Measurements from ENCODE around the gene EAF1.
"Not testable (repeated sequence)": the region's sequence is repeated elsewhere in the genome, so short reads cannot be mapped to it uniquely, and the experiment has no call there.

EAF1 gene

DNA sequence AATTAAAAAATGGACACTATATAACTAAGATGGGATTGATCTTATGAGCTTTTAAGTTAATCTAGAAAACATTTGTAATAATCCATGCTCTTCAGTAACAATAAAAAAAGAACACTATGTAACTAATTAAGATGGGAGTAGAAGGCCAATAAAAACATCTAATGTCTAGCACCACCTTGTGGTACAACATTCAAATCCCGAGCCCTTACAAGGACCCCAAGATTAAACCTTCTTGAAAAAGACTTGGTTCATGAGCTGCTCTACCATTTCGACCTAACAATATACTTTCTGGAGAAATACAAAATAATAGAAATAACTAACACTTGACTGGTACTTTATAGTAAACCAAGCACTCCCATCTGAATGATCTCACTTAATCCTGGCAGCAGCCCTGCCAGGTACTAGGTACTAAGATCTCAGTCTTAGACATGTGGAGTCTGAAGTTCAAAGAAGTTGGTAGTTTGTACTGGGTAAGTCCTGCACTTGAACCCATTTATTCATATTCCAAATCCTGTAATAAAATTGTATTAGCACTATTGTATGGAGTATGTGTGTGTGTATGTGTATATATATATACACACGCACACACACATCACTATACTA lies 21.8 kb upstream of the EAF1 start:
- DNase-seq (ENCODE audit: low spot score) = peak; percentile 73

DNA sequence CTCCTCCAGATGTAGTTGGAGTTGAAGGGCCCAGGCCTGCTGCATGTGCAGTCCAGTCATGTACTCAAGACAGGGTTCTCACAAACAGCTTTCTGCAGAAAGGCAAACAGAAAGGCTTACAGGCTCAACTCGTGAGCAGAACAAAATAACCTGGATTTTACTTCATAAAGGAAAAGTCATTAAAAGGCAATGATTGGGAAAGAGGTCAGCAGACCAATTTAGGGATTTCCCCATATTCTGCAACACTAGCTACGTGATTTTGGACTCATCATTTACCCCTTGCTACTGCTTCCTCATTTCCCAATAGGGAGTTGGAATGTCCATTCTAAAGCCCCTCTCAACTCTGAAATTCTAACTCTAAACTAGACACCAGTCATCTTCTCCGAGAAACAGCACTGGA lies 18.2 kb upstream of the EAF1 start:
- no peak for DNase-seq (ENCODE audit: low spot score)

DNA sequence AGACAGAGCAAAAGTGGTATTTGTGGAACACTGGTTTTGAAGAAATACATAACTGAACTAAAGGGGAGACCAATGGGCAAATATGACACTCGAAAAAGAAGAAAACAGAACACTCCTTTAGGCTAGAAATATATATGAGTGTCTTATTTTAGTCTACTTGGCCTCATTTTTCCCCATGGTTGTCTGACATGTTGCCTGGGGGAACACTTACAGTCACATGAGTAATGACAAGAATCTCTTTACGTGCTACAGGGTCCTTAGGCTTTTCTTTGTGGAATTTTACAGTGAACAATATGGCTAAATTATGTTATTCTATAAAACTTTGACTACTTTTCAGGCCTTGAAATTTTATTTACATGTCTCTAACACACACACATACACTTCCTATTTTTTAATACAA lies 17.6 kb upstream of the EAF1 start:
- no peak for DNase-seq (ENCODE audit: low spot score)

DNA sequence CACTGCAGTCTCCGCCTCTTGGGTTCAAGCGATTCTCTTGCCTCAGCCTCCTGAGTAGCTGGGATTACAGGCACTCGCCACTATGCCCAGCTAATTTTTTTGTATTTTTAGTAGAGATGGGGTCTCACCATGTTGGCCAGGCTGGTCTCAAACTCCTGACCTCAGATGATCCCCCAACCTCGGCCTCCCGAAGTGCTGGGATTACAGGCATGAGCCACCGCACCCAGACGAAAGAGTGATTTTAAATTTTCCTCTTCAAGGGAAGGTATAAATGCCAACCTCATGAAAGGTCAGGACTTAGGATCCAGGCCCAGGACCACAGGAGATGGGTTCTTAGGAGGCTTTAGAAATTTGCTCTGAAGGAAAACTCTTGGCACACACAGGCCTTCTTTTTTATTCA lies 16.4 kb upstream of the EAF1 start:
- DNase-seq (ENCODE audit: low spot score) = not testable (repeated sequence)

DNA sequence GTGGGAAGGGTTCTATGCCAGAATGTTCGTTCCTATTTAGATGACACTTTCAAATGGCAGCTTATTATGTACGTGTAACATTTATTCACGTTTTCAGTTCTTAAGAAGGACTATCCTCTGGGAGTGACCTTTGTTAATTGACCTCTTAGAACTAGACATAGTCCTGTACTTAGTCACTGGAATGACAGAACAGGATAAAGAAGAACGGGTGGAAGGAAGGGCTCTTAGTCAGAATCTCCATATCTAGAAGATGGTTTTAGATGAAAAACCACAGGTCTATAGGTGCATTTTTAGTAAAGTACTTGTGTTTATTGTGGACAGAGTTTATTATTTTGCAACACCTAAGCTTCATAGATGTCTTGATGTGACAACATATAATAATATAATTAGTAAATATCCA lies 6.5 kb upstream of the EAF1 start:
- no peak for DNase-seq (ENCODE audit: low spot score)

DNA sequence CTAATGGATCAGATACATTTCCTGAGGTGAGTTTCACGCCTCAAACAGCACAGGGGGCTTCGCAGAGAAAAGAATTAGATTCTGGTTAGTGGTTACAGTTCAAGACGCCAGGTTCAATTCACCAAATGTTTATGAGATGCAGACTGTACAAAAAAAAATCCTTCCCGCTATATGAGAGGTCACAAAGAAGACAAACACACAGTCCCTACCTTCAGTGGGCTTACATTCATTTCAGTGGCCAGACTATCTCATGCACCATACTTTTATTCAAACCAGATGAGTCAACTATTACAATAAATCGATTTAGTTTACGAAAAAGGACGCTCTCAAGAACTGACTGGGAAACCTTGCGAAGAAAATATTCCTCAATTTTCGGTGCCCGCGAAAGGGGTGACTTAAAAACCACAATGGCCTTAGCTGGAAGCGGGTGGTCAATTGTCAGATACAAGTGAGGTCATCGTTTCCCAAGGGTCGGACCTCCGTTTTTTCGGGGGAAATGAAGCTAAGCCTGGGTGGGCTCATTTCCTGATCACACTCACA lies 749 bp upstream of the EAF1 start:
- DNase-seq (ENCODE audit: low spot score) = no peak

DNA sequence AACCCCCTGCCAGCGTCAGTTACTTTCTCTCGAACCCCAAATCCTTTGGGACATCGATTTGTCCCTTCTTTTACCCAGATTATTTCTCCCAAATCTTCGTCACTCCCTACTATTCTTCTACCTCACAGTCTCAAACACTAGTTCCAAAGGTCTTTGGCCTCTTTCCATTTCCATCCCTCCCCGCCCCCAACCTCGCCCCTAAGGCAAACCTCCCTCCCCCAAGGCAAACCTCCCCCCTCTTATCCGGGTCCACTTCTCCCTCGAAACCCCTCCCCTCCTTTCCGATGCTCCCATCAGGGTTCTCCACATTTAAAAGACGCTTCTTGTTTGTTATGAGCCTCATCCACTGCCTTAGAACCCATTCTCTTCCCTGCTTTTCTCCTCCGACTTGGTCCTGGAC lies 583 bp downstream of the EAF1 start:
- DNase-seq (ENCODE audit: low spot score) = no peak

DNA sequence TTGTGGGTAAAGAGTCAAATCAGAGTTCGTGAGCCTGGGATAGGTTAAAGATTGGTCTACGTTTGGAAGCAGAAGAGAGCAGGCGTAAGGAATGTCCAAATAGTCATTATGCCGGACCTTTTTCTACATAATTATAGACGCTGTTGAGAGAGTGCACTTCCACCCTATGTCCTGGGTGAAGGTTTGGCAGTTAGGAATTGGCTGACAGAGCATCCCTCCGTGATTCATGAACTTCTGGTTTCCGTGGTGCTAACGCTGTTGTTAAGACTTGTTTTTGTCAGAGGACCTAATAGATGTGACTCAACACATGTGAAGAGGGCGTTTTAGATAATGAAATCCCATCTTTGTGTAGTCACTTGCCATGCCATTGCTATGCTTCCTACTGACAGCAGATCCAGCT lies 1.1 kb downstream of the EAF1 start:
- DNase-seq (ENCODE audit: low spot score) = no peak

DNA sequence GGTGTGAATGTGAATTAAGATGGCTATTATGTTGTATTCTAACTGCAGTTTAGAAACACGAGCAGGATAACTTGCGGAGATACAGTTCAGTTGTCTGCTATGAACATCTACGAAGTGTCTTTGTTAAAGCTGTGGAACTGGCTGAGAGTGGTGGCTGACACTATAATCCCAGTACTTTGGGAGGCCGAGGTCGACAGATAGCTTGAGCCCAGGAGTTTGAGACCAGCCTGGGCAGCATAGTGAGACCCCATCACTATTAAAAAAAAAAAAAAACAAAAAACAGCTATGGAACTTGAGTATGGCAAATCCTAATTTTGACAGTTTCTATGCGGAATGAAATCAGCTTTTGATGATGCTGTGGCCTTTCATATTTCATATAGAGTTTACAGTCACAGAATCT lies 1.7 kb downstream of the EAF1 start:
- no peak for DNase-seq (ENCODE audit: low spot score)

DNA sequence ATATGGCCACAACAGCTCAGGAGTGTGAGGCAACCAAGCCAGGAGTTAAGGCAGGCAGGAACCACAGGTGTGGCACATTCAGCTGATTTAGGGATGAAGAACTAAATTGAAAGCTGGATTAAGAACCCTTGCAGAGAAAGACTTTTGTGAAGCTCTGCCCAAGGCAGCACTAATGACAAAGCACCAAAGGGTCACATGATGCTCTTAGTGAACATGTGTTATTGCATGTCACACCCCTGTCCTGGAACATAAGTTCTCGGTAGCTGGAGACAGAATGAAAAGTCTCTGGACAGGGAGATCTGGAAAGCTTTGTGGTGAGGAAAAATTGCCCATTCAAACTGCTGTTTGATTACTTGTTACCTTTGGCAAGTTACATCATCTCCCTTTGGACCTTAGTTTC lies 3.2 kb downstream of the EAF1 start:
- DNase-seq (ENCODE audit: low spot score) = no peak

DNA sequence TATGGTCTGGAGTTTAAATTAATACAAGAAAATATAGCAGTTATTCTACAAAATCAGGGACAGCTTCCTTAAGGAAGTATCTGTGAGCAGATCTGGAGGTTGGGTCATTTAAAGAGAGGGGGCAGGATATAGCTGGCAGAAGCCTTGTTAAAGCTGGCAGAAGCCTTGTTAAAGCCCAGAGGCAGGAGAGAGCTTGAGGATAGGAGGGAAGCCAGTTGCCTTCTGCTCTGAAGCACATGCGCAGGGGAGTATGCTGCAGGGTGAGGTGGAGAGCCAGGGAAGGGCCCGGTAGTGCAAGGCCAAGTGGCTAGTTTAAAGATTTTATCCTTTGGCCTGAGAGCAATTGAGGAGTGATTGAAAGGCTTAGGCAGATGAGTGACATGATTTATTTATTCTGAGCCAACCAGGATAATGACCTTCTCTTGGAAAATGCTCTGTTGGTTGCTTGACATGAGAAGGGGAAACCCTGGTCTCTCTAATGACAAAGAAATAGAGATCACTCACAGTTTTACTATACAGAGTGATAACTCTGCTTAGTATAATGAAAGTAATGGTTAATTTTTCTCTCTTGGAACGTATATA lies 3.9 kb downstream of the EAF1 start:
- no peak for DNase-seq (ENCODE audit: low spot score)

DNA sequence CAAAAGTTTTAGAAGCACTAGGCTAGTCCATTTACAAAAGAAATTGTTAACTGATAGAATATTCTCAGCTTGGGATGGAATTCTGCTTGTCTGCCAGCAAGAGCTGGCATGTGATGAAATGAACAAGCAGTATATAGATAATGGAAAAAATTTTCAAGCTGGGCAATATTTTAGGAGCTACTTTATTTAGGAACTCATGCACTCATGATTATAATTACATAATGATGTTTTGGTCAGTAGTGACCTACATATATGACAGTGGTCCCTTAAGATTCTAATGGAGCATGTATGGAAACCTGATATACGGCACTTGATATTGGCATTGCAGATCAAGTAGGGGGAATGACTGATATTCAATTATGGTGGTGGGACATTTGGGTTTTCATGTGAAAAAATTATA lies 6.1 kb downstream of the EAF1 start:
- DNase-seq (ENCODE audit: low spot score) = no peak

DNA sequence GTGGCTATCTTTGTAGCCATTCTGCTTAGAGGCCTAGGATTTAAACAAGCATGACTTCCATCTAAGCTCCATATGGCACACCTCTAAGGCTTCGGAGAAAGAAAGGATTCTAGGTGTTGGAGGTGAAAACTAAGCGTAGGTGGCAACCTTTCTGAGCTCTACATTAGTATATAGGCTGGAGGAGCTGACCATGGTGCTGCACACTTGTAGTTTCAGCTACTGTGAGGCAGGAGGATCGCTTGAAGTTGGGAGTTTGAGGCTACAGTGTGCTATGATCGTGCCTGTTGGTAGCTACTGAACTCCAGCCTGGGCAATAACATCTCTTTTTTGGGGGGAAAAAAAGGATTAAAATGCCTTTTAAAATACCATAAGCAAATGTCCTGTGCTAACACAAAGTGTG lies 7.4 kb downstream of the EAF1 start:
- DNase-seq (ENCODE audit: low spot score) = no peak

DNA sequence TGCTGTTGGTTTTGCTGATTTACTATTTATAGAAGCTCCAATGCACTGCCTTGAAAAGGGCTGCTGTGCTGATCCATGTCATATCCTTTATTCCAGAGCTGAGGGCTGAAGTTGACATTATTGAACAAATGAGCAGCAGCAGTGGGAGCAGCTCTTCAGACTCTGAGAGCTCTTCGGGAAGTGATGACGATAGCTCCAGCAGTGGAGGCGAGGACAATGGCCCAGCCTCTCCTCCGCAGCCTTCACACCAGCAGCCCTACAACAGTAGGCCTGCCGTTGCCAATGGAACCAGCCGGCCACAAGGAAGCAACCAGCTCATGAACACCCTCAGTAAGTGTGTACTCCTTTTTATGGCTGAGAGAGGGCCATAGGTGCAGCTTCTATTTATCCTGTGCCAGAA lies 8.8 kb downstream of the EAF1 start:
- DNase-seq (ENCODE audit: low spot score) = no peak

DNA sequence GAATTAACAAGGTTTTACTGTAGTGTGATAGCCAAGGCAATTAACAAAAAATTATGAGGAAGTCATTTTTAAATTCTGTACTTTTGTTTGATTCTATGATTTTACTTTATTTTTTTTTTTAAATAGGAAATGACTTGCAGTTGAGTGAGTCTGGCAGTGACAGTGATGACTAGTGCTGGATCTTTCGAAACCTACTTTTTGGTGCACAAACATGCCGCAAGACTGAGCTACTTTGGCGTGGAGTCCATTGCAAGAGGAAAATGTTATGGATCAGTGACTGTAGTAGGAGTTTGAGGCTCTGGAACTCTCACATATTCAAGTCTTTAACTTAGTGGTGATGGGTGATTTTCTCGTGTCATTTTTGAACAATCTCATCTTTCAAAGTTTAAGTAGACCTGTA lies 11.6 kb downstream of the EAF1 start:
- DNase-seq (ENCODE audit: low spot score) = no peak

DNA sequence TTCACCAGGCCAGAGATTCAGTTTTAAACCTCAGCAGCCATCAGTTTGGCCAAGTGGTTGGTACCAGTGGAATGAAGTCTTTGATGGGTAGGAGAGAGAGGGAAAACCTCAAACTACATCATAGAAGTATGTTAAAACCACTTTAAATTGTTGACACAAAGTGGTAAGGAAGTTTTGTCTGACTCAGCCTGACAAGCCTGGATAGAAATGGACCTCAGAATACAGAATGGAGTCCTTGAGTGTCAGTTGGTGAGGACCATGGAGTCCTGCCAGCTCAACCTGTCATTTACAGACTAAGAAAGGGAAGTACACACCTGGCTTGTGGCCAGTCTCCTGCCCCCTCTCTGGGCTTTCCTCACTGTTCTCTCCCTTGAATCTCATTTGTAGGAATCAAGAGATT lies 12.1 kb downstream of the EAF1 start:
- DNase-seq (ENCODE audit: low spot score) = no peak

DNA sequence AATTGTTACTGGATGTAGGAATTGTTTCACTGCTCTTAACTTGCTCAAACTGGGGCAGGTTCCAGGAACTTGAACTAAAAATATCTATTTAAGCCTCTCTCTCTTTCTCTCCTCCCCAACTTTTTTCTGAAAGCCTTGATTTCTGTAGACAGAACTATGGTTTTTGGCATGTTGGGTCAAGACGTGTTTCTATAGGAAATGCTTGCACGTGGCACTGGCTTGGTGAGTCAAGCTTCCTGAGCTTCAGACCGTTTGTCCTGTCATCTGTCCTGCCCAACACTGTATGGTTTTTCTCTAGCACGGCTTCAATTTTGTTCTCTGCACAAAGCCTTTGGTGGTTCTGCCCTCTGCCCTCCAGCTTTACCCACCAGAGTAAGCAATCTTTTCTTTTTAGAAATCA lies 13.5 kb downstream of the EAF1 start:
- no peak for DNase-seq (ENCODE audit: low spot score)

DNA sequence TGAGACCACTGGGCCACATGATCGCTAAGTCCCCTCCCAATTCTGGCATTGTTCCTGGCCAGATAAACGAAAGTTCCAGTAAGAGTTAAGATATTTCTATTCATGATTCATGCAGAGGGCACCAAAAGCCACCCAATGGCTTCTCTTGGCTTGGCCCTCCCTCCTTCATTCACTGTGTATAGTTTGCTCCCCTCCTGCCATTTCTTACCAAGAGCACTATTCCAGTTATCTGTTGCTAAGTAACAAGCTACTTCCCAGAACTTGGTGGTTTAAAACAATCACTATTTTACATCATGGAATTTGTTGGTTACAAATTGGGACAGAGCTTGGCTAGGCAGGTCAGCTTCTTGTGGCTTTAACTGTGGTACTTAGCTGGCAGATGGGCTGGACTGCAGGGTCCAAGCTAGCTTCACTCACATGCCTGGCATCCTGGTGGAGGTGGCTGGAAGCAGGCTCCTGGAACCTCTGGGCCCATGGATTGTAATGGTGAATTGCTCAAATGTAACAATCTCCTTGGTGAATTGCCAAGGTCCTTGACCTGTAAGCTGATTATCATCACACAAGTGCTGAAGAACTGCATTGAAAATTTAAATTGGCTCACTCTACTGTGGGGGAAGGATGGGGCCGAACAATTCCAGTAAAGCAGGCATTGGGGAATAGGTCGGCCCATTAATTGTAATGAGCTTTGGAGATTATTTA lies 16.6 kb downstream of the EAF1 start:
- DNase-seq (ENCODE audit: low spot score) = no peak

DNA sequence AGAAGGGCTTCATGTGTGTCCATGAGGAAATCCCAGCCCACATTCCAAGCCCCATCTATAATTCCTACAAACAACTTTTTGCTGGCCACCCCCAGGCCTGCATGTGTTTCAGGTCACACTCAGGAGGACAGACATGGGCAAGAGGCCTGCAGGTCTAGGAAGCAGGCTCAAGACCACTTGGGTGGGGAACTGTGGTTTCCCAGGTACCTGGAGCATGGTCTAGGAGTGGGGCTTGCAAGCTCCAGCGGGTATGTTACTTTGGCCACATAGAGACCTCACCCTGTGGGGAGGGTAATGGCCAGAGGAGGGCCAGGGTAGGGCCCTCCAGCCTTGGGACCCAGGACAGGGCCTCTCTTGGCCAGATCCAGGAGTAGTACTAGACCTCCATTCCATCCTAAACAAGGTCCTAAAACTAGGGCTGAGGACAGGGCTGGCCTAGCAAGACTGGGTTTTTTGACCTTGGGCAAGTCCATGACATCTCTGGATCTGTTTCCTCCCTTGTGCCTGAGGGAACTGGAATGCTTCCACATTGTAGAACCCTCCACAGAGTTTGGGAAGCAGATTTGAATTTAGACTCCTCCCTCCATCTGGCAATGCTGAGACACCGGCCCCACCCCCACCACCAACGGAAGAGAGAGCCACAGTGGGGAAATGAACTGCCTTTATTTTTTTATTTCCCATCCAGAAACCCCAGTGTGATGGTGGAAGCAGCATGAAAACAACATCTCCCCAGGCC lies 22.3 kb downstream of the EAF1 start:
- no peak for DNase-seq (ENCODE audit: low spot score)

DNA sequence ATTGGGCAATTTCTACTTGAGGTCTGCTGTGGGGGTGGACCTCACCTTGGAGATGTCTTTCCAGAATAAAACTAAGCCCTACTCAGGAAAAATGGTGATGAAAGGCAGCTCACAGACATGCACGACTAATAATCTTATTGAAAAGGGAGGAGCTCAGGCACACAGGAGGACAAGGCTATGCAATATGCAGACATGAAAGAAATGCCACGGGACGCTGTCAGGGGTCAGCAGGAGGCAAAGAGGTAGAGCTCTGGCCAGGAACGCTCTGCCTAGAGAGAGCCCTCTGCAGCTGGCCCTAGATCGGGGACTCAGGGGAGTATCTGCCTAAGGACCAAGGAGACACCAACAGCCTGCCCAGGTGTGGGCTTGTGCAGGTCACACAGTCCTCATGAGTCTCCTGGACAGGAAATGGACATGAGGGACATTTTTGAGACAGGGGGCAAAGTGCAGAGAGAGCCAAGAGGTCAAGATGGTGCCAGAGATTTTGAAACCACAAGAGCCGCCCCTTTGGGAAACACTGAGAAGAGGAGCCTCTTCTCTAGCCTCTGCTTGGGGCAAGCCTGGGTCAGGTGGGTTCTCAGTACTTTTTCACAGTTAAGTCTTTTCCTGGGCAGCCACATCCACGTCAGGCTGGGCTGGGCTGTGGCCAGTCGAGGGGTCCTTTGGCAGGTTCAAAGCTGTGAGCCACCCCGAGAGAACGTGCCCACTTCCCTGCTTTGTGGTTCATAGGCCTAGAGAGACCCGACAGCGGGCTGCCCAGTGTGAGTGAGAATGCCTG lies 23.2 kb downstream of the EAF1 start:
- no peak for DNase-seq (ENCODE audit: low spot score)

DNA sequence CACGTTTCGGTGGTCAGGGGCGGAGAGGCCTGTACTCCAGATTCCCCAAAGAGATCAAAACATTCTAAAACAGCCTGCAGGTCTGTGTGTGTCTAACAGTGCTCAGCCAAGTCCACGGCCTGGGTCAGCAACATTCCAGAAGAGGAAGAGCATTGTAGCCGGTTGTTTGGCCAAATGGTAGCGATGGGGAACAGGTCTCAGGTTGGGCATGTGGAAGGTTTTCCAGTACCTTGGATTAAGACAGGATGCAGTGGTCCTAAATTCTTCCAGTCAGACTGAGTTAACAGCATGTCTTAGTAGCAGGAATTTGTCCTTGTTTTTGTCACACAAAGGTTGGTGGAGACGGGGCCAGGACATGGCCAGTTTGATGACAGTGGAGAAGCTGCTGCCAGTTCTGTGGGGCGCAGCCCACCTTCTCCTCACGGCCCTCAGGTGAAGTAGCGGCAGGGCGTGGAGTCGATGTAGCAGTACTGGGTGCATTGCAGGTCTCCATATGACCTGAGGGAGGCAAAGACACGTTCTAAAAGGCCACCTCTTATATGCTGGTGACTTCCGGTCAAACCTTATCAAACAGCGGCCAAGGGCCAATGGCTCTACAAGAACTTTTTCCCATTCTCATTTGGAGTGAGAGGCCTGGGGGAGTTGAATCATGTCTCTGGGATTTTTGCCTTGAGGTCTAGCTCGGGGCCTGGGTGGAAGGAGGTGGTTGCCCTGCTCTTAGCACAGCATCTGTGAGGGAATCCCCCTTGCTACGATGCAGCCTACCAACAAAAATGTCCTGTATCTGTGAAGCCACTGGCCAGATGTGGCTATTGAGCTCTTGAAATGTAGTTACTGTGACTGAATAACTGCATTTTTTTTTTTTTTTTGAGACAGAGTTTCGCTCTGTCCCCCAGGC lies 24.1 kb downstream of the EAF1 start:
- DNase-seq (ENCODE audit: low spot score) = no peak

Data from SK-N-DZ (cell line).